Measurements from ENCODE around the gene CDCA4.
A peak's percentile ranks its signal among the peaks of the same experiment; 100 is the strongest.

The CDCA4 gene

DNA sequence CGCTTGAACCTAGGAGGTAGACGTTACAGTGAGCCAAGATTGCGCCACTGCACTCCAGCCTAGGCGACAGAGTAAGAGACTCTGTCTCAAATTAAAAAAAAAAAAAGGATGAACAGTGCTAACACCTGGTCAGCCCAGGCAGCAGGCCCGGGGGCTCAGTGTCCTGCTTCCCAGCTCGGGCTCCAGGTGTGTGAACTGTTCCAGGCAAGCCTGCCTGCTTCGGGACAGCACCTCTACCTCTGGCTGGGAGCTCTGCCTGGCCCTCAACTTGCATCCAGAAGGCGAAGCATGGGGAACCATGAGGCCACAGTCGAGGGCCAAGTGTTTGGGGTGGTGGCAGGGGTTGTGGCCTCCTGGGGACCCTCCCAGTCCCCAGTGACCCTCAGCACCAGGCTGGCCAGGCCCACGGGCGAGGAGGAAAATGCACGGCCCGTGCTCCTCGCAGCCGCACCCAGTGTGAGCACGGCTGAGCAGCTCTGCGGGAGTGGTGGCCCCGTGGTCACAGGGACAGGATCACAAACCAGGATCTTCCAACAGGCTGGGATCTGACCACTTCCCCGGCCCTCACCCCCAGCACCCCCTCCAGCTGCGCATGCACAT, 15.5 kb downstream of the CDCA4 start:
- in situ Hi-C loops (cut with MboI; ENCODE audit: low pct_unique_long_range_greater_than_20kb, low sequenced_read_pairs), result no loop called here
- DNase-seq, result no peak

DNA sequence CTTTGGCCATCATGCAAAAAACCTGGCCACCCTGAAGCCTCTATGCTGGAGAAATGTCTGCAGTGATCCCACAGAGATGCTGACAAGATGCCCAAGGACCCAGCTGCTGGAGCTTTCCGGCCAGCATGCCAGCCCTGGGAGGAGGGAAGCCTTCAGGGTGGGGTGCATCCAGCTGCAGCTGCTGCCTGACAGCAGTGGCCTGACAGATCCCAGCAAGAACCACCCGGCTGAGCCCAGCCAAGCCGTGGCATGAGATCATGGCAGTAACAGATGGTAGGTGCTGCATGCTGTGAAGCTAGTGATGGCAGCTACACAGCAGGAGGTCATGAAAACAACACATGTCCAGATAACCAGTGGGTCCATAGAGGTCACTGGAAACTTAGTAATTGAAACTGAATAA, 21.5 kb downstream of the CDCA4 start:
- in situ Hi-C loops (cut with MboI; ENCODE audit: low pct_unique_long_range_greater_than_20kb, low sequenced_read_pairs), result no loop called here
- no peak for DNase-seq

DNA sequence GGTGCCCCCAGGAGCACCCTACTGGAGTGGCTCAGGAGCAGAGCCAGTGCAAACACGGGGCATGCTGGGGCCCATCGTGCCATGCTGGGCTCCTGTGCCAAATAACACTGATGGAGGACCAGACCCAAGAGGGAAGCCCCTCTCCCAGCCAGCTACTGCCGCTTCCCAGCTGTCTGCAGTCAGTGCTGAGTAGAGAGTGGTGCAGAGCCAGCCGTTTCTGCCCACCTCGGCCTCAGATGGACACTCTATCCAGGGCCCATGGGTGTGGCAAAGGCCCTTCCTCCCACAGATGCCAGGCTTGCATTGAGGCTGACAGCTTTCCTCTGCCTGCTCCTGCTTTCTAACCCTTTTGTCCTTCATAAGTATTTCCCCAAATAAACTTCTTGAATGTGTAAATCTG, 22.1 kb downstream of the CDCA4 start:
- in situ Hi-C loops (cut with MboI; ENCODE audit: low pct_unique_long_range_greater_than_20kb, low sequenced_read_pairs), result no loop called here
- no peak for DNase-seq

DNA sequence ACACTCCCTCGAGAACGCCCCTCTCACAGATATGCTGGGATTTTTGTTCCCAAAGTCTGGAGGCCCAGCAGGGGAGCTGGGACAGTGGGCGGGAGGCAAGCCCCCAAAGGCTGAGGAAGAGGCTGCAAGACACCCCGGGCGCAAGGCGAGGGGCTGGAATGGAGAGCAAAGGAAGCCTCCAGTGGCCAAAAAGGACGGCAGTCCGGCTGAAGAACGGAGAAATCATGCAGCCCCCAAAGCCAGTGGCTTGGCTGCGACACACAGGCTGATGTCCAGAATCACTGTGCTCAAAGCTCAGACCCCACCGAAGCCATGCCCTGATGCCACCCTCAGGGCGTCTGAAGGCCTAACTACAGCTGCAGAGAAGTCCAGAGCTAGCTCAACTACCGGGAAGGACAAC, 24.4 kb downstream of the CDCA4 start:
- in situ Hi-C loops (cut with MboI; ENCODE audit: low pct_unique_long_range_greater_than_20kb, low sequenced_read_pairs), result no loop called here
- no peak for DNase-seq

DNA sequence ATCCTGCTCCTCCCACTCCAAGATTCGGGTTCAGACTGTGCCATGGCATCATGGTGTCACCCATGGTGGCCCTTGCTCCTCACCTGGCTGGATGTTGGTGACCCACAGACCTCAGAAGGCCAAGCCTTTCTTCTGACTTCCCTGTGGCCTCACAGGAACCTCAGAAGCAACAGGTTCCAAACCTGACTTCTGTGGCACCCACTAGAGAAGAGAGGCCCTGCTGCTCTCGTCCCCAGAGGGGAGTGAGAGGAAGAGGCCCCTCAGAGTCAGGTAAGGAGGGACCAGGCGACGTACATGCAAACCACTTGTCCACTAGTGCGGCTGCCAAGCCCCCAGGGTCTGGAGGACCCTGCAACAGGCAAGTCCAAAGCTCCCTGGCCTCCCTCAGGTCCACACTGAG, 24.9 kb downstream of the CDCA4 start:
- in situ Hi-C loops (cut with MboI; ENCODE audit: low pct_unique_long_range_greater_than_20kb, low sequenced_read_pairs), result no loop called here
- DNase-seq, result no peak

DNA sequence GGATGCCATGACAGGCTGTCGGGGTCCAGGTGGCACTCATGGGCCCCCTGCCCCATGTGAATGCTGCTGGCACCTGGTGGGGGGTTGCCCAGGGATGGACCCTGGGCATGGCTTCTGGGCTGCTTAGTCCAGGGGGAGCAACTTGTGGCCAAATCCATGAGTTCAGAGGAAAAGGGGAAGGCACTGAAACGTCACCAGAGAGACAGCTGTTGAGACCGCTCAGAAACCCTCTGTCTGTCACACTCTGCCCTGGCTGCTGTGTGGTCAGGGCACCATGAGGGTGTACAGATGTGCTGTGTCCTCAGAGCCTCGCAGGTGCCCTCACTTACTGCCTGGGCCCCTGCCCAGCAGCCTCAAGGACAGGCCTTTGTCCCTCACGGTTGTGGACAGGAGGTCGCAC, 25.9 kb downstream of the CDCA4 start:
- in situ Hi-C loops (cut with MboI; ENCODE audit: low pct_unique_long_range_greater_than_20kb, low sequenced_read_pairs), result no loop called here
- DNase-seq, result no peak

DNA sequence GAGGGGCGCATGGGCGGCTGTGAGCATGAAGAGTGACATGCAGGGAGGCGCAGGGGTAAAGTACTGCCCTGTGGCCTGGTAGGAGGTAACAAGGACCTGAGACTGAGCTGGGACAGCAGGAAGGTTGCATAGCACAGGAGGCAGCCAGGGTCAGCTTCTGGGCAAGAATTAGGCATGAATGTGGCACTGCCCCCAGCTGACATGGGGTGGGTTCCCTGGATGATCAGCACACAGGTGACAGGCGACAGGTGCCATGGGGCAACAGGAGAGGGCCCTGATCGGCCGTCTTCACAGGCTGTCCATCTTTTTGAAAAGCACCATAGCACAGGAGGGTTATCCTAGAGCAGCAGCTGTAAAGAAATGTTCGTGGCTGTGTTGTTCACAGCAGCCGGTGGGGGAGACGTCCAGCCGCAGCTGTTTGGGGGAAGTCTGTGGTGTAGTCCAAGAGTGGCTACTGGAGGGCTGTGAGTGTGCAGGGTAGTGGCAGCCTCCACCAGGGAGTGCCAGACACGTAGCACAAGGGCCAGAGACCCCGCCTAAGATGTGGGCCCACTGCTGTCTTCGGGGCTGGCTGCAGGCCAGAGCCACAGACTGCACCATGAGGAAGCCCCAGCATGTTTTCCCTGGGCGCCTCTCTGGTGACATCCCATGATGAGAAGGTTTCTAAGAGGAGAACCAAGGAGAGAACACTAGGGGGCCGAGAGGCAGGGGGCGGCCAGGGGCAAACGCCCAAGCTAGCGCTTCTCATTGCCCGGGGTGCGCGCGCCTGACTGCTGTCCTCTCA, 26.9 kb downstream of the CDCA4 start:
- in situ Hi-C loops (cut with MboI; ENCODE audit: low pct_unique_long_range_greater_than_20kb, low sequenced_read_pairs), result no loop called here

DNA sequence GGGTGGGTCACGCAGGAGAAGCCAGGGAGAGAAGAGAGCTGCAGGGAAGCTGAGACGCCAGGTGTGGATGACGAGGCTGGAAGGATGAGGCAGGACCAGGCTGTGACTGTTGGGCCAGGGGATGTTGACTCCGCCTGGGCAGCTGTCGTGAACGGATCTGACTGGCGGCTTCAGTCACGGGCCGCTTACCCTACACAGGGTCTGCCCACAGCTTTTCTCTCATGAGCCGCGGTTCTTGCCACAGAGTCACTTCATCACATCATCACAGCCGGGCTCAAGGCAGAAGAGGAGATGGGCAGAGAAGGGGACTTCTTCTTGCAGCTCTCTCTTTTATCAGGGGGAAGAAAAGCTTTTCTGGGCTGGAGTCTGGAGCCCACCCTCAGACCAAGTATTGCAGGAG, 27.6 kb downstream of the CDCA4 start:
- no peak for DNase-seq
- in situ Hi-C loops (cut with MboI; ENCODE audit: low pct_unique_long_range_greater_than_20kb, low sequenced_read_pairs), result no loop called here

More for the DNA sequence above, 26.9 kb downstream of the CDCA4 start:
- DNase-seq, result no peak

DNA sequence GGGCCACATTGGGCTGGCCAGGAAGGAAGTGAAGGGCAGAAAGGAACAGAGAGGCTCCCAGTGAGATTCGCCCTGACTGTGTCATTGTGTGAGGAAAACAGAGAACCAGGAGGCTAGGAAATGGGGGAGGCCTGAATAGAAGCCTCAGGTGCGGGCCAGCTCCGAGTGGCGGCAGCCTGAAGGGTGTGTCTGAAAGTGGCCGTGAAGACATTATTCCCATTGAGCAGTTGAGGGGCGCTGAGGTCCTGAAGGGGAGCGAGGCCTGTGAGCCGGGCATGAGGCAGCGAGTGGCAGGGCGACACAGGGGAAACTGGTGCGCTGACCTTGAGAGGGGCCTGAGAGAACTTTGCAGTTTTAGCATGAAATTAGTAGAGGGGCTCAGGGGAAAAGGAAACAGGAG, 28.4 kb downstream of the CDCA4 start:
- in situ Hi-C loops (cut with MboI; ENCODE audit: low pct_unique_long_range_greater_than_20kb, low sequenced_read_pairs), result no loop called here
- no peak for DNase-seq

DNA sequence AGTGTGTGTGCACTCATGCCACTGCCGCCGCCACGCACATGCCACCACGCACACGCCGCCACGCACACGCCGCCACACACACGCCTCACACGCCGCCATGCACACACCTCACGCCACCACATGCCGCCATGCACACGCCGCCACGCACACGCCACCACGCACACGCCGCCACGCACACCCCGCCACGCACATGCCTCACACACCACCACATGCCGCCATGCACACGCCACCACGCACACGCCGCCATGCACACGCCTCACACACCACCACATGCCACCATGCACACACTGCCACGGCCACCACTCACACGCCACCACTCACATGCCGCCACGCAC, 29.0 kb downstream of the CDCA4 start:
- in situ Hi-C loops (cut with MboI; ENCODE audit: low pct_unique_long_range_greater_than_20kb, low sequenced_read_pairs), result no loop called here
- no peak for DNase-seq

DNA sequence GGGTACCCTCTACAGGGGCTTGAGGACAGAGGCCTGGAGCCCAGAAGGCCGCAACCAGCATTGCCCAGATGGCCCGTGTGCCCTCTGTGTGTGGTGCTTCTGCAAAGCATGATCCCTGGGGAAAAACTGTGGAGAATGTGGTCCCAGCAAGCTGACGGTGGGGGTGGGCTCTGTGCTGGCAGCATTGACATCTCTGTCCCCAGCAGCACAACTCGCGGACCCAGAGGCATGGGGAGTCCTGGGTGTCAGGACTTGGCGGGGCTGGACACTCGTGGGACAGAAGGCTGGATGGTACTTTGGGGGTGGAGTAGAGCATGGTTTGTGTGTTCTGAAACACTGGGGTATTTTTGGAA, 31.0 kb downstream of the CDCA4 start:
- in situ Hi-C loops (cut with MboI; ENCODE audit: low pct_unique_long_range_greater_than_20kb, low sequenced_read_pairs), result no loop called here
- DNase-seq, result no peak

DNA sequence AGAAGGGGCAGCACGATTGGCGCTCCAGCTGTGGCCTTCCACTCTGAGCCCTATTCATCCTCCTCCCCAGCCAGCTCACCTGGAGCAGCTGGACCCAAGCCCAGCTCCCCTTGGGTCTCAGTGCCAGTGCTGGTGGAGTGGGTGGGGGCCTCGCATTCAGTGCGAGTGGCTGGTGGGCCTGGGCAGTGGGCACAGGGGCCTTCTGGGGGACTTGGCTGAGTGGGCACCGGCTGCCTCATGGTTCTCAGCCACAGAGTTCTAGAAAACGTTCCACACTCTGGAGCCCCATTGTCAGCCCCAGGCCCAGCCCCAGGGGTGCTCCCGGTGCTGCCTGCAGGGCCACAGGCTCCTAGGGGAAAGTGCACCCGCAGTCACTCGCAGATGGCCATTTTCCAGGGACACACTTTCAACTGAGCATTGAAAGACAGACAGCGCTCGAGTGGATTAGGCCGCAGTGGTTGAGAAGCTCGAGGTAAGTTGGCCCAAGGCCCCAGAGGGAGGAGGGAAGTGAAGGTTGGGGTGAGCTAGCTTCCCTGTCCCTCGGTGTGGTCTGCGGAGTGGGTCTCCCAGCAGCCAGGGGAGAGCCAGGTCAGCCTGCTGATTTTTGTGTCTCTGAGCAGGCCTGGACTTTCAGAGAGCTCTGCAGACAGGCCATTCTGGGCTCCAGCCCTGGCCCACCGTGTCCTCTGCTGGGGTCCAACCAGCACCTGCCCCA, 31.5 kb downstream of the CDCA4 start:
- in situ Hi-C loops (cut with MboI; ENCODE audit: low pct_unique_long_range_greater_than_20kb, low sequenced_read_pairs), result no loop called here
- DNase-seq, result no peak

DNA sequence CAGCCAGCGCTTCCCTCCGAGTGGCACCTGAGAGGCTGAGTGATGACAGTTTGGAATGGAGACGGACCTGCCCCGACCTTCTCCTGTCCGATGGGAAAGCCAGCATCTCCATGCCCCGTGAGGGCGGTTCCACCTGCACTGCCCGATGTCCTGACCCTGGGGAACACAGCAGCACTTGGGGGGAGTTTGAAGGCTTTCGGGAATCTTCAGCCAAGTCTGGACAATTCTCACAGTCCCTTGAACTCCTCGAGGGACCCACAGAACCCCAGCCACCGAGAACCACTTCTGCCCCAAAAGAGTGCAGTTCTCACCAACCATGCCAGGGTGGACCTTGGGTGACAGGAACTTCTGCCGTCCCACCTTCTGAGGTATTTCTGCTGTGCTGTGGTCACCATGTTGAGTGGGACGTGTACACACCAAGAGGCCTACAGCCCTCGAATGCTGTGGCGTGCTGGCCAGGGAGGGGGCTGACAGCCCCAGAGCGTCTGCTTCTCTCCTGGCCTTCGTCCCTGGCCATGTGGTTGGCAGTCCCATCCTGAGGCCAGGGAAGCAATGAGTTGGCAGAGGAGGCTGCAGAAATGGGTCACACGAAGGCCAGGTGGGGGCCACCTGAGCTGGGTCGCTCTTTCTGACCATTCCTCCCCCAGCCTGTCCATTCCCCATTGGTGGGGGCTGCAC, 34.3 kb downstream of the CDCA4 start:
- in situ Hi-C loops (cut with MboI; ENCODE audit: low pct_unique_long_range_greater_than_20kb, low sequenced_read_pairs), result no loop called here
- DNase-seq, result no peak

DNA sequence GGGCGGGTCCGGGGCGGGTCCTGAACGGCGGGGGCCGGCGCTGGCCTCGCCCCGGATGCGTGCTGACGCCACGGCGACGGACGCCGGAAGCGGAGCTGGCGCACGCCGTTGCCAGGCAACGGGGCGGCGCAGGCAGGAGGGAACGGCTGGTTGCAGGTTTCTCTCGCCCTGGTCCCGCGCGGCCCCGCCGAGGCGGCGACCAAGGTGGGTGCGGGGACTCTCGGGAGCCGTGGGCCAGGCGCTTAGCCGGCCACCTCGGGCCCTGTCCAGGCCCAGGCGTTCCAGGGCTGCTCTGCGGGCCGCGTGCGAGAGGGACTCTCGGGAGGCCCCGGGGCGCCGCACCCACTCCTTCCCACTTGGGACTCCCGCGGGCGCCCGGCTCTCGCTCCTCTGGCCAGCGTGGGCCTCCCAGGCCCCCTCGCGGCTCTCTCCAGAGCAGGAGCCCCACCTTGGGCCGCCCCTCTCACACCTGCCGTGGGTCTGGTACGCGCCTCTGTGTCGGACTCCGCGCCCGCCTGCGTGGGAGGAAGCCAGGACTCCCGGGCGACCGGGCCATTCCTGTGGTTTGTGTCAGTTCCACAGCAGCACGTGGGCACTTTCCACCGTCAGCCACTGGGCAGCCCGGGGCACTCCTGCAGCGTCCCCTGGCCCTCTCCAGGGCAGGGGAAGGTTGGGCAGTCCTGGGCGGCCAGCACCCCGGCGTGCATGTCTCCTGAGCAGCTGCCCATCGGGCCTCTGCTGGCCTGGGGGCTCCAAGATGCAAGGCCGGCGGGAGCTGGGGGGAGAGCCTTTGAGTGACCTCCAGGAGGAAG, 35.0 kb downstream of the CDCA4 start, which contains the start of gene CLBA1:
CLBA1 (plus strand) TSS at position 114 of the 812 bp plus-strand sequence; CDS start at position 758, 644 bp downstream.
- in situ Hi-C loops (cut with MboI; ENCODE audit: low pct_unique_long_range_greater_than_20kb, low sequenced_read_pairs), result no loop called here

DNA sequence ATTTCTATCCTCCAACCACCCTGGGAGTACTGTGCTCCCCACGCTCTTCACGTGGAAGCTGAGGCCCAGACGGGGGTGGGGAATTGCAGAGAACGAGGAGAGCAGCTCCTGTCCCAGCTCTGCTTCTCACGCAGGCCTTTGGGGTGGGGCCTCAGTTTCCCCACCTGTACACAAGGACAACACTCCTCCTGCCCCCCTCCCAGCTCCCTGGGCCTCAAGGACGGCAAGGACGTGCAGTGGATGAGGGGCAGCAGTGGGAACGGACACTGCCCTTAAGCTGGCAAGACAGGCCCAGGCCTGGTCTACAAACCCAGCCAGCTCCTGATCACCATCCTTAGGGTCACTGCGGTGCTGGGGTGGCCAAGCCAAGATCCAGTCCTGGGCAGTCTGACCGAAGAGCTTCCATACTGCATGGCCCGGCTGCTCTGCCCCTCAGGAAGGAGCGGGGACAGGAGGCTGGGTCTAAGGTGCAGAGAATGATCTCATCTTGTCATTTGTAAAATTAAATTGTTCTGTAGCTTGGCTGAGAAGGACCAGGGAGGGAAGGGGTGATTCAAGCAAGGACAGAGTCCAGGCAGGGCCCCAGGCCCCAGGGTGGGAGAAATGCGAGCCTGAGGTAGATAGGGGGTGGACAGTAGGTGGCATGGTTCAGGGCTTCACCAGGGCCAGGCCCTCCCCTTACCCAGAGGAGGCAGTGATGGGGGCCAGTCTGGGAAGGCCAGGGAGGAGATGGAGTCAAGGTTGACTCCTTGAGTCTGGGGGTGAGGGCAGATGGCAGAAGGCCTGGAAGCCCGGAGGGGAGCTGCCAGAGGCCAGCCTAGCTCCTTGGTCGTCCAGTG, 36.6 kb downstream of the CDCA4 start:
- DNase-seq, result no peak
- in situ Hi-C loops (cut with MboI; ENCODE audit: low pct_unique_long_range_greater_than_20kb, low sequenced_read_pairs), result no loop called here

More for the DNA sequence above, 35.0 kb downstream of the CDCA4 start, which contains the start of gene CLBA1:
- DNase-seq, result peak; percentile 85

DNA sequence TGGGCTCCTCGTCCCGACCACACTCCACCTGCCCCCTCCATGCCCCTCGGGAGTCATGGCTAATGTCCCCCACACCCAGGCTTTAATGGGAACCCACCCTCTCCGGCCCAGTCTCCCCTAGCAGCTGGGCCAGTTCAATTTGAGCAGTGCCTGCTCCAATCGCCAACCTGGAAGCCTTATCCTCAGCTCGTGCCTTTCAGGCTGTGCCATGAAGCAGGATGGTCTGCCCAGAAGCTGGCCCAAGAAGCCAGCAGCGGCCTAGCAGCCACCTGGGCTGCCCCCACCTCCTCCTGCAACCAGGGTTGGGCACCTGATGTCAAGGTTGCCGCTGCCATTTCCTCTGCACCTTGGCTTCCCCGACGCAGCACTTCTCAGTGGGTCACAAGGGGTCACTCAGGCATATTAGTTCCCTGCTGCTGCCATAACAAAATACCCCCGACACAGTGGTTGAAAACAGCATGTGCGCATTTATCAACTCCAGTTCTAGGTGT, 37.6 kb downstream of the CDCA4 start:
- in situ Hi-C loops (cut with MboI; ENCODE audit: low pct_unique_long_range_greater_than_20kb, low sequenced_read_pairs), result no loop called here
- DNase-seq, result no peak

DNA sequence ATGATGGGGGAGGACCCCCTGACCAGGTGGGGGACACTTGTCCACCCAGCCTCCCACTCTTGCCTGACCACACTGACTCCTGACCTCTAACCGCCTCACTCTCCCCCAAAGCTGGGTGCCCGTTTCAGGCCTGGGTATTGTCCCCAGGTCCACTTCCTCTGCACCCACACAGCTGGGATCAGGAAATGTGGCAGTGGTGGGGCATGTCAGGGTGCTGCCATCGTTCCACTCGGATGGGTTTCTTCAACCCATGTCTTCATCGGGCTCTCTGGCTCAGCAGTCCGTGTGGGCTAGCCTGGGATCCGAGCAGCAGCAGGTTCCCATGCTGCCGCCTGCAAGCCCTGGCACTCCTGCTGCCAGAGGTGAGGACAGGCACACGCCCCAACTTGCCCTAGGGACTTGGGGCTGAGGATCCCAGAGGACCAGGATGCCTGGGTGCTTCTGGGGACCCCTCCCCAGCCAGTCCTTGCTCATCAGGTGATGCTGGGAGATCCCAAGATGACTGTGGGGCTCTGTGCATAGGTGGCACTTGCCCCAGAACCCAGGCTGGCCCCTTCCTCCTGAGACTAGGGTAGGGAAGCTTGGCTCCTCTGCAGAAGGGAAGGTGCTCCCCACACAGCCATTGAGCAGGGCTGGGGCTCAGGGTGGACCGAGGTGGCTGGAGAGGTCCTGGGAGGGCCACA, 38.2 kb downstream of the CDCA4 start:
- no peak for DNase-seq
- in situ Hi-C loops (cut with MboI; ENCODE audit: low pct_unique_long_range_greater_than_20kb, low sequenced_read_pairs), result no loop called here

Measured in KBM-7 (cell line).